GM19397 (cell line): ENCODE data around the gene CCDC177.
"Not testable (repeated sequence)": the region's sequence is repeated elsewhere in the genome, so short reads cannot be mapped to it uniquely, and the experiment has no call there.

Source experiments
- ATAC-seq: cut with Tn5 transposase; IDR thresholded peaks from one replicate; pipeline ENCODE4 v1.9.1; 2021; ENCODE audit warnings: mild to moderate bottlenecking, moderate library complexity; ENCODE audit not compliant: unreplicated experiment

Gene CCDC177

DNA sequence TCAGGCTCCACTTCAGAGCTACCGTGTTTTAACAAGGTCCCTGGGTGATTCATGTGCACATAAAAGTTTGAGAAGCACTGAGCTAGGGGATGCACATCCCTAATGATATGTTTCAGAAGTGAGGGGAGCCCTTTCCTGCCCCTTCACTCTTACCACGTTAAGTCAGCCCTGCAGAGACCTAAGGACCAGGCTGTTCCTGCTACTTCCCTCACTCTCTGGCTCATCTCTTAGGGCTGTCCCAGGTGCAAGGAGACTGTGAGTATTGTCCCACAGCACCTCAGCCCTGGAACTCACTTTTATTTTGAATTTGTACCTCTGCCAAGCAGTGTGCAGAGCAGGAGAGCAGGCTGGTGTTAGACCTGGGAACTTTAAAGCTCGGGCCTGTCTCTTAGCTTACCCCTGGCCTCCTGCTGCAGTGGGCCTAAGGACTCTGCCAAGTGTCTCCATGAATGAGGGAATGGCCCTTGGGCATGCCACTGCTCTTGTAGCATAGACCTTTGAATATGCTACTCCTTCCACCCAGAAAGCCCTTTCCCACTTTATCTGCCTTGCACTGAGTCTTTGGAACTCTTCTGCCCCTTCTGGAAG is 25.7 kb upstream of the CCDC177 start:
- no peak for ATAC-seq

DNA sequence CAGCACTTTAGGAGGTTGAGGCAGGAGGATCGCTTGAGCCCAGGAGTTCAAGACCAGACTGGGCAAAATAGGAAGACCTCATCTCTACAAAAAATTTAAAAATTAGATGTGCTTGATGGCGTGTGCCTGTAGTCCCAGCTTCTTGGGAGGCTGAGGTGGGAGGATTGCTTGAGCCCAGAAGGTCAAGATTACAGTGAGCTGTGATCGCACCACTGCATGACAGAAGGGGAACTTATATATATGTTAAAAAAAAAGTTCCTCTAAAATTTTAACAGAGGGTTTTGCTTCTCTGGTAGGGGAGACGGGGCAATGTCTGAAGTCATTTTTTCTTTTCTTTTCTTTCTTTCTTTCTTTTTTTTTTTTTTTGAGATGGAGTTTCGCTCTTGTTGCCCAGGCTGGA is 24.8 kb upstream of the CCDC177 start:
- ATAC-seq, result not testable (repeated sequence)

DNA sequence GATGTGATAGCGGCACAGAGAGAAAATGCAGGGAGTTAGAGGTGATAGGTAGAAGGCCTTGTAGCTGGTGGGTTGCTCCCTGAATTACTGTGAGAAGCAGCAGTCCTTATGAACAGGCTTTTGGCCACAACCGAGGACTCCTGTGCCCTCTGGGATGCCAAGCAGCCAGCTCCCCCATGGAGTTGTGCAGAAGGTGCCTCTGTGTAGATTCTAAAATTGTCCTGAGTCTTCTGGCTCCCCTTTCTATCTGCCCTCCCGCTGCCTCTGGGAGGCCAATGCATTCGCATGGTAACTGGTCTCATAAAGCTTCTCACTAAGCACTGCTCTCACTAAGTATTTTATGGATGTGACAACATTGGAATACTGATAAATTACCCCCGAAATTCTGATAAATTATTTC is 20.7 kb upstream of the CCDC177 start:
- no peak for ATAC-seq

- ATAC-seq, result no peak
Measured at GRCh38 chr14:69594846-69595245, 20.2 kb upstream of the CCDC177 start.

GRCh38 chr14:69593018-69593677 is 18.5 kb upstream of the CCDC177 start:
- no peak for ATAC-seq

- no peak for ATAC-seq
Measured at GRCh38 chr14:69591317-69591716, 16.6 kb upstream of the CCDC177 start.

- ATAC-seq, result no peak
Measured at GRCh38 chr14:69587389-69587788, 12.7 kb upstream of the CCDC177 start.

GRCh38 chr14:69586404-69586803 is 11.7 kb upstream of the CCDC177 start:
- ATAC-seq, result no peak

- ATAC-seq, result no peak
Measured at GRCh38 chr14:69584389-69584788, 9.7 kb upstream of the CCDC177 start.

- no peak for ATAC-seq
Measured at GRCh38 chr14:69582829-69583228, 8.2 kb upstream of the CCDC177 start.

GRCh38 chr14:69582212-69582611 is 7.5 kb upstream of the CCDC177 start:
- ATAC-seq, result no peak

DNA sequence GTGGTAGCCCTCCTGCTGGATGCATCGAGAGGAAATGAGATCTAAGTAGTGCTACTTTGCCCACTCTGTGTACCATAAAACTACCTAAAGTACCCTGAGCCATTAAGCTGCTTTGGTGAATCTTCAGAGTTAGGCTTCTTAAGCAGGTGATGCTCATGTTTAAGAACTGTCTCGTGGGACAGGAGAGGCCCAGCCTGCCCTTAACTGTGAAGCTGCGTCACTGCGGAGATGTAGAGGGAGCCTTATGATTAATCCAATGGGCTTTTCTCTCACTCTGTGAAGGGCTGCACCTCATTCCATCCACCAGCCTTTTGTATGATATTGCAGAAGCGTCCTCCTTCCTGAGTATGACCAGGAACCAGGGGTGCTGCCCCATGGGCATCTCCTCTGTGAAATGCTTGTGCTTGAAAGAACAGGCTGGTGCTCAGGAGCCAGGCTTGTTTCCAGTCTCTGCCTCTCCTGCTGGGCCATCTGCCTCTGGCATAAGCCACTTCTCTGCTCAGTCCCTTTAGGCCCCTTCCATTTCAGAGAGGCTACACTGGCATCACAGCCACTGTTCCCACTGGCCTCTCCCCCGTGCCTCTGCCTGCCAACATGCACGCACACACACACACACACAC is 6.8 kb upstream of the CCDC177 start:
- ATAC-seq, result no peak

- no peak for ATAC-seq
Measured at GRCh38 chr14:69580009-69580577, 5.4 kb upstream of the CCDC177 start.

DNA sequence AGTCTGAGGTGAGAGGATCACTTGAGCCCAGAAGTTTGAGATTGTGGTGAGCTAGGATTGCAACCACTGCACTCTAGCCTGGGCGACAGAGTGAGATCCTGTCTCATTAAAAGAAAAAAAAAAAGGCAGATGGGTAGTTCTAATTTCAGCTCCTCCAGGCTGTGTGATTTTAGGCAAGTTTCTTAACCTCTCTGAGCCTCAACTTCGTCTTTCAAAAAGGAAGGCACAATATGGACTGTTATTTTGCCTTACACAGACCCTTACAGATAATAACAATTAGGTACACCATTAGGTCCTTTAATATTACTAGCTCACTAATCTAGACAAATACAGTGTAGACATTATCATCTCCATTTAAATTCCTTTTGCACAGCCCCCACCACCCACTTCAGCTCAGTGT is 4.8 kb upstream of the CCDC177 start:
- no peak for ATAC-seq

DNA sequence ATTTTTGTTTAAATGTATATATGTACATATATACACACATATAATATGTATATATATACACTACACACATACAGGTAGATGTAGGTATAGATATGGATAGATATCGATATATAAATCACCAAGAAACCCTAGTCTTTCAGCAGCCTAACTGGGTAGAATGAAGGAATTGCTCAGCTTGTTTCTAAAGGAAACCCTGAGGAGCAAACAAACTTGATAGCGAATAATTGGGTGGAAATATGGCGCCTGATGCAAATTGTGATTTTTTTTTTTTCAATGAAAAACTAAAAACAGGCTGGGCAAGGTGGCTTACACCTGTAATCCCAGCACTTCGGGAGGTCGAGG is 254 bp upstream of the CCDC177 start:
- ATAC-seq, result no peak

DNA sequence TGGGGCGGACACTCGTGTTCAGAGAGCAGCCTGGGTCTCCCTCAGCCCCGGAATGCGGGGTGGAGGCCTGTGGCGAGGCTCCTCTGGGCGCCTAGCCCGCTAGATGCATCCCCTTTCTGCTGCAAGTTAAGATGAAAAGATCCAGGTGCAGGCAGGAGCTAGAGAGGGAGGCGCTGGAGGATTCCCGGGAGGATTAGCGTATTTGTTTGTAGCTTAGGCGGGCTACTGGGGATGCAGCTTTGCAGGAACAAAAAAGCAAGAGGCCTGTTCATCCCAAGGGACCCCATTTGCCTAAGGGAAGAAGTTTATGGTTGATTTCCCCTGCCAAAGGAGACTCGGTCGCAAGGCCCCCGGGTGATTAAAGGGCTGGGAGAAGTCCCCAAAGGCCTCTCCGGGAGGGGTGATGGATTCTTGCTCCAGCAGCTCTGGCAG is 824 bp downstream of the CCDC177 start:
- ATAC-seq, result no peak

GRCh38 chr14:69573205-69573830 is 1.4 kb downstream of the CCDC177 start:
- ATAC-seq, result no peak

- no peak for ATAC-seq
Measured at GRCh38 chr14:69572841-69573135, 1.9 kb downstream of the CCDC177 start.

DNA sequence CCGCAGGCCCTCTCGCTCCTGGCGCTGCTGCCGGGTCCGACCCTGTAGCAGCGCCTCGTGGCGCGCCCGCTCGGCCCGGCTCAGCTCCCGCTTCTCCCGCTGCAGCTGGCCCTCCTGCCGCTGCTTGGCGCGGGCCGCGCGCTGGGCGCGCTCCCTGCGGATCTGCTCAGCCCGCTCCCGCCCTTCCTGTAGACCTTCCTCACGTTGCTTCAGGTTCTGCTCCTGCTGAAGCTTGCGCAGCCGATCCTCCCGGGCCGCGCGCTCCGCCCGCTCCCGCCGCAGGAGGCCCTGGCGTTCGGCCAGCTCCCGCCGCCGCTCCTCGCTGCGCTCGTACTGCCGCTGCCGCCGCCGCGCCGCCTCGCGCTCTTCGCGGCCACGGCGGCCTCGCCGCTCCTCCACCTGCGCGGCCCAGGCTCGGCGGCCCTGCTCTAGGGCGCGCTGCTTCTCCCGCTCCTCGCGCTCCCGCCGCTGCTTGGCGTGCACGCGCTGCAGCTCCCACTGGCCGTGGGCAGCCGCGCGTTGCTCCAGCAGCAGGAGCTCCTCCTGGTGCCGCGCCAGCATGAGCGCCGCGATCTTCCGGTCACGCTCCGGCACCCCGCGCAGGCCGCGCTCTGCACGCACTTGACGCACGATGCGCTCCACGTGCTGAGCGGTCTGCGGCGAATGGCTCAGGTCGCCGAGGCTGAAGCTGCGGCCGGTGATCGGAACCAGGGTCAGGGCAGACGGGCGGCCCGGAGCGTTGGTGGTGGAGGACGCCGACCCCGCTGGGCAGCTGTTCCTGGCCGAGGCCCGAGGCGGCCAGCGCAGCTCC is 2.4 kb downstream of the CCDC177 start:
- no peak for ATAC-seq

- ATAC-seq, result no peak
Measured at GRCh38 chr14:69571449-69572029, 3.1 kb downstream of the CCDC177 start.

GRCh38 chr14:69570836-69571330 is 3.8 kb downstream of the CCDC177 start:
- no peak for ATAC-seq
